Activated naive CD4-positive, alpha-beta T cell treated with anti-CD3 and anti-CD28 coated beads for 36 hours (primary cell): ENCODE measurements around the gene CACNG5. TPM values are rescaled to one million over a fixed set of nuclear protein-coding genes. Genes with fewer than 3 reads are reported as not detected.
"Not testable (repeated sequence)": the region's sequence is repeated elsewhere in the genome, so short reads cannot be mapped to it uniquely, and the experiment has no call there.

Experiments used
- CTCF ChIA-PET: fragments of 350-600 bp; sonication (Branson Sonifier 250); formaldehyde crosslinking; loops from one replicate; lab custom pipeline; 2021; ENCODE audit warnings: antibody characterized with exemption; lab: Charles Lee
- DNase-seq: peaks from one replicate; pipeline ENCODE4 v3.0.0-alpha.2; 2020
- H3K27ac Mint-ChIP-seq: one replicate; pipeline ENCODE4 v1.8.0; 2021; ENCODE audit warnings: mild to moderate bottlenecking, mixed read lengths
- H3K27me3 Mint-ChIP-seq: one replicate; pipeline ENCODE4 v1.8.0; 2021; ENCODE audit warnings: low read depth, mixed read lengths
- H3K36me3 Mint-ChIP-seq: one replicate; pipeline ENCODE4 v1.8.0; 2021; ENCODE audit warnings: low read depth, mixed read lengths
- H3K4me1 Mint-ChIP-seq: one replicate; pipeline ENCODE4 v1.8.0; 2021; ENCODE audit warnings: low read depth, mixed read lengths
- H3K4me3 Mint-ChIP-seq: one replicate; pipeline ENCODE4 v1.8.0; 2021; ENCODE audit warnings: mild to moderate bottlenecking, moderate library complexity, mixed read lengths
- H3K9me3 Mint-ChIP-seq: one replicate; pipeline ENCODE4 v1.8.0; 2021; ENCODE audit warnings: mixed read lengths
- intact Hi-C: fragments of 100-400 bp; cut with micrococcal nuclease; formaldehyde crosslinking; loops from one replicate; pipeline ENCODE4 v1.15.1; 2023
- total RNA-seq, 2 experiments: library from RNA; stranded (reverse); gene quantifications; one replicate each; pipeline ENCODE4 v1.2.3, GENCODE V29; 2021

Gene CACNG5
- total RNA-seq, 2 experiments from 2014 or later, result not detected

- Mint-ChIP-seq H3K27ac (no peak overlapping the region), H3K27me3 (no peaks in the 10 kb centered on the region), H3K4me1 (no peaks in the 10 kb centered on the region), H3K9me3 (no peaks in the 10 kb centered on the region), H3K4me3 (no peak overlapping the region), H3K36me3 (no peaks in the 10 kb centered on the region)
- DNase-seq, result no peak
- CTCF ChIA-PET, result no interaction called here
- intact Hi-C loops, result loop anchor here (1.0 kb wide), 1 partner anchor 645 kb away; no protein-coding TSS in a partner anchor
These were observed 65.5 kb downstream of the CACNG5 start for GRCh38 chr17:66900126-66901010.

GRCh38 chr17:66903296-66903695 lies 68.4 kb downstream of the CACNG5 start:
- intact Hi-C loops, result not testable (repeated sequence)

DNA sequence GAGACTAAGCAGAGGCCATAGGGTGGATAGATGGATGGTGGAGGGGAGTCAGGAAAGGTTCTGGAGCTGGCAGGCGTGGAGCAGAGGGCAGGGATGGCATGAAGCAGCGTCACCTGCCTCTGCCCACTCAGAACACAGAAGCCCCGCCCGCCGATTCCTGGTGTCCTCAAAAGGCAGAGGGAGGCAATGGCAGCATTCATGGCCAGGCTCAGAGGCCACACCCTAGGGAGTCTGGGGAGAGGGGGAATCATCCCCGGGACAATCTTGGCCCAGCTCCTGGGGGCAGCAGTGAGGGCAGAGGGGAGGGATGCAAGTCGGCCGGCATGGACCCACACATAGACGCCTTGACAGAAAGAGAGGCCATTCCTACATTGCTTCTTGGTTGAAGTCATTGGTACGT lies 68.9 kb downstream of the CACNG5 start:
- H3K27ac Mint-ChIP-seq, result no peak overlapping the region
- no peaks in the 10 kb centered on the region for H3K36me3 Mint-ChIP-seq
- CTCF ChIA-PET, result interaction anchor here (0.5 kb wide), 2 partner anchors 189 to 703 kb away, joined by 3 read pairs; no protein-coding TSS in a partner anchor
- intact Hi-C loops, result no loop called here
- peaks cover 4% of the 10 kb centered on the region for H3K4me1 Mint-ChIP-seq
- no peak overlapping the region for H3K4me3 Mint-ChIP-seq
- no peak for DNase-seq
- no peaks in the 10 kb centered on the region for H3K9me3 Mint-ChIP-seq
- no peaks in the 10 kb centered on the region for H3K27me3 Mint-ChIP-seq

More at GRCh38 chr17:66903296-66903695, 68.4 kb downstream of the CACNG5 start:
- H3K9me3 Mint-ChIP-seq, H3K36me3 Mint-ChIP-seq, H3K27ac Mint-ChIP-seq, H3K27me3 Mint-ChIP-seq, DNase-seq, H3K4me3 Mint-ChIP-seq, H3K4me1 Mint-ChIP-seq: not testable (repeated sequence)
- CTCF ChIA-PET, result interaction anchor here (0.5 to 1.3 kb wide), 3 partner anchors 189 to 705 kb away, joined by 3 read pairs; no protein-coding TSS in a partner anchor

DNA sequence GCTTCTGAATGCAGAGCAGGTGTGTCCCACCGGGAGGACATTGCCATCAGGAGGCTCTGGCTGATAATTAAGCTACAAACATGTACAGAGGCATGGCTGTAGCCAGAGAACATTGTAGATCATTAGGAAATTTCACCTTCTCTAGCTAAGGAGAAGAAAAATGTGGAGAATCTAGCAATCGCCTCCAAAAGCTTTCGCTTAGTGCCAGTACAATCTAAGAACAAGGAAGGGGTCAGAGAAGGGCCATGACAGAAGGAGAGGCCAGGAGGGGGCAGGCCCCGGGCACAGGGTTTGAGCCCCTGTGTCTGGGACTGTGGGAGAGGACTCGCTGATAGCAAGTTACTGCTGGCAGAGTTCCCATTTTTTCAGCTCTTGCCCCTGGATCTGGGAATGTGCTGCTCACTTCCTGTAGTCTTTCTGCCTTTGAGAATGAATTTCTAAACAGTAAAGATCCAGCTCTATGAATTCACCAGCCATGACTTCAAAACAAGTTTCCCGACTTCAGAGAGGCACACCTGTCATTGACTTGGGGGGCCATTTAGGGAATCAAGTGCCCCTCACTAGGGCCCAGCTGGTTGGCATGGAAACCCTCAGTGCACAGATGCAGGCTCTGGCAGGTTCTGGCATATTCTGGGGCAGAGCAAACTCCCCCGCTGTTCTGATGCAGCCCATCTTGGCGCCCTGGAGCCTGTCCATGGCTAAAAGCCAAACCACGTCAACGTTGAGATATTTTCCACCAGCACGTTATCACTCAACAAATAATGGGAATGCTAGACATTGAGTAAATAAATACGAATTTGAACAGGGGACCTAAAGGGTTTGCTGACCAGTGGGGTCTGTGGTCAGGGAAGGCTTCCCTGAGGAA lies 70.1 kb downstream of the CACNG5 start:
- Mint-ChIP-seq H3K4me1 (peaks cover 4% of the 10 kb centered on the region), H3K27me3 (no peaks in the 10 kb centered on the region), H3K27ac (no peak overlapping the region), H3K4me3 (no peak overlapping the region), H3K9me3 (no peaks in the 10 kb centered on the region), H3K36me3 (no peaks in the 10 kb centered on the region)
- CTCF ChIA-PET, result interaction anchor here (0.6 to 1.0 kb wide), 2 partner anchors 12 to 706 kb away, joined by 3 to 5 read pairs; no protein-coding TSS in a partner anchor
- intact Hi-C loops, result loop anchor here (5.0 kb wide), 2 partner anchors 48 to 393 kb away; no protein-coding TSS in a partner anchor
- no peak for DNase-seq

GRCh38 chr17:66906321-66907278 lies 71.7 kb downstream of the CACNG5 start:
- H3K4me1 Mint-ChIP-seq, result peaks cover 4% of the 10 kb centered on the region
- intact Hi-C loops, result loop anchor here (1.0 to 5.0 kb wide), 6 partner anchors 49 to 705 kb away; no protein-coding TSS in a partner anchor
- peak; percentile 85 for DNase-seq
- no peaks in the 10 kb centered on the region for H3K9me3 Mint-ChIP-seq
- no peaks in the 10 kb centered on the region for H3K36me3 Mint-ChIP-seq
- CTCF ChIA-PET, result interaction anchor here (0.6 to 0.7 kb wide), 2 partner anchors 9 to 1251 kb away, joined by 3 read pairs; no protein-coding TSS in a partner anchor
- H3K4me3 Mint-ChIP-seq, result no peak overlapping the region
- no peaks in the 10 kb centered on the region for H3K27me3 Mint-ChIP-seq
- no peak overlapping the region for H3K27ac Mint-ChIP-seq

- Mint-ChIP-seq H3K27me3 (peaks cover 4% of the 10 kb centered on the region), H3K4me3 (no peak overlapping the region), H3K9me3 (no peaks in the 10 kb centered on the region), H3K36me3 (no peaks in the 10 kb centered on the region), H3K27ac (no peak overlapping the region), H3K4me1 (peaks cover 4% of the 10 kb centered on the region)
- CTCF ChIA-PET, result interaction anchor here (2.4 kb wide), 1 partner anchor 709 kb away, joined by 14 read pairs; no protein-coding TSS in a partner anchor
- intact Hi-C loops, result loop anchor here (5.0 kb wide), 2 partner anchors 53 to 398 kb away; no protein-coding TSS in a partner anchor
- no peak for DNase-seq
These were observed 75.0 kb downstream of the CACNG5 start for GRCh38 chr17:66909804-66910373.

- intact Hi-C loops, result no loop called here
- CTCF ChIA-PET, result no interaction called here
- no peak overlapping the region for H3K27ac Mint-ChIP-seq
- H3K9me3 Mint-ChIP-seq, result no peaks in the 10 kb centered on the region
- peaks cover 6% of the 10 kb centered on the region for H3K27me3 Mint-ChIP-seq
- no peak overlapping the region for H3K4me3 Mint-ChIP-seq
- no peak for DNase-seq
- H3K36me3 Mint-ChIP-seq, result no peaks in the 10 kb centered on the region
- H3K4me1 Mint-ChIP-seq, result peaks cover 4% of the 10 kb centered on the region
These were observed 75.9 kb downstream of the CACNG5 start for GRCh38 chr17:66910651-66911285.

DNA sequence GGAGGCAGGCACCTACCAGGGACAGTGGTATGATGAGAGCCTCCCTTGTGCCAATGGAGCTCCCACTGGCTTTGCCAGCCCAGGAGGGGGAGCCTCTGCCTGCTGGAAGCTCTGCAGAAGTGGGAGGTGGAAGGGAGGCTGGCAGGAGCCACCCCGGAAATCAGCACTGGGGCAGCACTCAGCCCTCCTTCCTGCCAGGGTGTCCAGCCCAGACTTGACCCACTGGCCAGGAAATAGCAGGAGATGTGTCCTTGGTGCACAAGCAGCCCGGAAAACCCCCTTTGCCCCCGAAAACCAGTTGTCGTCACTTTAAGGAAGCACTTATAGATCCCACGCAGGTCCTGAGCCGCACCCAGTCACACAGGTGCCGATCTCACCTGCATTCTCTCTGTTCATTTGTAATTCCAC lies 80.3 kb downstream of the CACNG5 start:
- DNase-seq, result peak; percentile 10
- CTCF ChIA-PET, result no interaction called here

GRCh38 chr17:66915792-66916191 lies 80.9 kb downstream of the CACNG5 start:
- H3K4me1 Mint-ChIP-seq, result no peaks in the 10 kb centered on the region
- DNase-seq, result no peak
- CTCF ChIA-PET, result no interaction called here
- no peaks in the 10 kb centered on the region for H3K36me3 Mint-ChIP-seq
- peaks cover 7% of the 10 kb centered on the region for H3K27me3 Mint-ChIP-seq
- no peak overlapping the region for H3K4me3 Mint-ChIP-seq
- no peaks in the 10 kb centered on the region for H3K9me3 Mint-ChIP-seq
- intact Hi-C loops, result no loop called here
- no peak overlapping the region for H3K27ac Mint-ChIP-seq

More for the DNA sequence above, 80.3 kb downstream of the CACNG5 start:
- H3K27ac Mint-ChIP-seq, result no peak overlapping the region
- H3K36me3 Mint-ChIP-seq, result no peaks in the 10 kb centered on the region
- H3K9me3 Mint-ChIP-seq, result no peaks in the 10 kb centered on the region
- H3K27me3 Mint-ChIP-seq, result peaks cover 7% of the 10 kb centered on the region
- intact Hi-C loops, result no loop called here
- no peaks in the 10 kb centered on the region for H3K4me1 Mint-ChIP-seq
- H3K4me3 Mint-ChIP-seq, result no peak overlapping the region

- Mint-ChIP-seq H3K4me1 (no peaks in the 10 kb centered on the region), H3K9me3 (peaks cover 4% of the 10 kb centered on the region), H3K4me3 (no peak overlapping the region), H3K36me3 (no peaks in the 10 kb centered on the region), H3K27ac (no peak overlapping the region), H3K27me3 (peaks cover 7% of the 10 kb centered on the region)
- intact Hi-C loops, result no loop called here
- DNase-seq, result no peak
- CTCF ChIA-PET, result interaction anchor here (0.6 to 1.1 kb wide), 2 partner anchors 12 to 815 kb away, joined by 3 read pairs; no protein-coding TSS in a partner anchor
These were observed 82.0 kb downstream of the CACNG5 start for GRCh38 chr17:66916946-66917345.
